Measurements from ENCODE around the gene SVOP. TPM values are rescaled to one million over a fixed set of nuclear protein-coding genes. Genes with fewer than 3 reads are reported as not detected.
"Not testable (repeated sequence)": the region's sequence is repeated elsewhere in the genome, so short reads cannot be mapped to it uniquely, and the experiment has no call there.

Gene SVOP, protein sequence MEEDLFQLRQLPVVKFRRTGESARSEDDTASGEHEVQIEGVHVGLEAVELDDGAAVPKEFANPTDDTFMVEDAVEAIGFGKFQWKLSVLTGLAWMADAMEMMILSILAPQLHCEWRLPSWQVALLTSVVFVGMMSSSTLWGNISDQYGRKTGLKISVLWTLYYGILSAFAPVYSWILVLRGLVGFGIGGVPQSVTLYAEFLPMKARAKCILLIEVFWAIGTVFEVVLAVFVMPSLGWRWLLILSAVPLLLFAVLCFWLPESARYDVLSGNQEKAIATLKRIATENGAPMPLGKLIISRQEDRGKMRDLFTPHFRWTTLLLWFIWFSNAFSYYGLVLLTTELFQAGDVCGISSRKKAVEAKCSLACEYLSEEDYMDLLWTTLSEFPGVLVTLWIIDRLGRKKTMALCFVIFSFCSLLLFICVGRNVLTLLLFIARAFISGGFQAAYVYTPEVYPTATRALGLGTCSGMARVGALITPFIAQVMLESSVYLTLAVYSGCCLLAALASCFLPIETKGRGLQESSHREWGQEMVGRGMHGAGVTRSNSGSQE
- total RNA-seq, result not detected
- not detected for polyA plus RNA-seq
- total RNA-seq, result 0 reads per million in 6 experiments

DNA sequence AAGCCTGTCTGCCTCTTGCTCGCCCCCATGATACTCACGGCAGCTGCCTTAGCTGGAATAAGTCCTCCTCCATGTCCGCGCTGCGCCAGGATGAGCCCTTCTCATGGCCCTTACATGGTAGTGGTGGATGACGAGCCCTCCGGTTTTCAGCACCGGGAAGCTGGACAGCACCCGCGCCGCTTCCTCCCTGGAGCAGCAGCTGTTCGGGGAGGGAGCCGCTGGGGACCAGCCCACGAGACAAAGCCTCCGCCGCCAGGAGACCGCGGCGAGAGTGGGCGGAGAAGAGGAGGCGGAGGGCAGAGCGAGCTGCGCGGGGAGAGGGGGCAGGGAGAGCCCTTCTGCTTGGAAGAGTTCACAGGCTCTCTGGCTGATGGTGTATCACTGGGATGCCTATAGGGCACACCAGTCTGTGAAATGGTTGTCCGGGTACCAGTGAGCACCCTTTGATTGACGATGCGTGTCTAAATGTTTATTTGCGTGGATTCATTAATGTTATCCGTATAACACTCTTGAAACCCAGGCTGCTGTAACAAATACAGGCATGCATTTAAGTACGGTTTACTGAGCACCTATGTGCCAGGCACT lies at the start of gene SVOP:
Gene SVOP (minus strand): TSS at position 273 of the 585 bp plus-strand sequence. CDS start 200 bp downstream, at position 73.
- peaks cover 0 to 4% (median 0%) of the 10 kb centered on the region in 9 donors for H3K9me3 Mint-ChIP-seq
- peaks cover 0 to 5% (median 2%) of the 10 kb centered on the region in 4 donors for H3K4me1 Mint-ChIP-seq
- POLR2A ChIA-PET, result no interaction called here
- peak in 1 of 2 donors; percentile 42 for ATAC-seq
- H3K27me3 Mint-ChIP-seq, result peaks cover 26 to 51% (median 44%) of the 10 kb centered on the region in 5 donors
- no peak within 1 kb of the TSS for H3K27ac Mint-ChIP-seq
- peaks cover 0 to 6% (median 2%) of the 10 kb centered on the region in 3 donors for H3K36me3 Mint-ChIP-seq
- H3K4me3 Mint-ChIP-seq, result peak within 1 kb of the TSS in 2 of 10 donors; percentile 28 to 51
- DNase-seq, result peak in 4 of 10 donors; percentile 0 to 20 (median 6)

GRCh38 chr12:109069307-109070271 lies 48.7 kb upstream of the SVOP start:
- ATAC-seq (no peak), DNase-seq (no peak)
- no peaks in the 10 kb centered on the region for H3K27me3 Mint-ChIP-seq
- POLR2A ChIA-PET, result interaction anchor here (0.6 kb wide), 1 partner anchor 87 kb away, joined by 4 read pairs; no protein-coding TSS in a partner anchor
- peaks cover 4 to 71% (median 39%) of the 10 kb centered on the region in 3 donors for H3K36me3 Mint-ChIP-seq
- peak overlapping the region in 2 of 10 donors; percentile 37 to 67 for H3K27ac Mint-ChIP-seq
- no peak overlapping the region for H3K4me3 Mint-ChIP-seq
- peaks cover 0 to 6% (median 0%) of the 10 kb centered on the region in 4 donors for H3K4me1 Mint-ChIP-seq
- H3K9me3 Mint-ChIP-seq, result peaks cover 0 to under 1% (median 0%) of the 10 kb centered on the region in 9 donors

DNA sequence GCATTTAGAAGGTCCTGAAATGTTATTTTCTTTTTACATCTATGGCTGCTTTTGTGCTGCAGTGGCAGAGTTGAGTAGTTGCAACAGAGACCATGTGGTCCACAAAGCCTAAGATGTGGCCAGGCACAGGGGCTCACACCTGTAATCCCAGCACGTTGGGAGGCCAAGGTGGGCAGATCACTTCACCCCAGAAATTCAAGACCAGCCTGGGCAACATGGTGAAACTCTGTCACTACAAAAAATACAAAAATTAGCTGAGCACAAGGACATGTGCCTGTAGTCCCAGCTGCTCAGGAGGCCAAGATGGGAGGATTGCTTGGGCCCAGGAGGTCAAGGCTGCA lies 45.0 kb upstream of the SVOP start:
- Mint-ChIP-seq H3K4me3 (no peak overlapping the region), H3K9me3 (no peaks in the 10 kb centered on the region), H3K36me3 (peaks cover 5 to 49% (median 22%) of the 10 kb centered on the region in 3 donors)

DNA sequence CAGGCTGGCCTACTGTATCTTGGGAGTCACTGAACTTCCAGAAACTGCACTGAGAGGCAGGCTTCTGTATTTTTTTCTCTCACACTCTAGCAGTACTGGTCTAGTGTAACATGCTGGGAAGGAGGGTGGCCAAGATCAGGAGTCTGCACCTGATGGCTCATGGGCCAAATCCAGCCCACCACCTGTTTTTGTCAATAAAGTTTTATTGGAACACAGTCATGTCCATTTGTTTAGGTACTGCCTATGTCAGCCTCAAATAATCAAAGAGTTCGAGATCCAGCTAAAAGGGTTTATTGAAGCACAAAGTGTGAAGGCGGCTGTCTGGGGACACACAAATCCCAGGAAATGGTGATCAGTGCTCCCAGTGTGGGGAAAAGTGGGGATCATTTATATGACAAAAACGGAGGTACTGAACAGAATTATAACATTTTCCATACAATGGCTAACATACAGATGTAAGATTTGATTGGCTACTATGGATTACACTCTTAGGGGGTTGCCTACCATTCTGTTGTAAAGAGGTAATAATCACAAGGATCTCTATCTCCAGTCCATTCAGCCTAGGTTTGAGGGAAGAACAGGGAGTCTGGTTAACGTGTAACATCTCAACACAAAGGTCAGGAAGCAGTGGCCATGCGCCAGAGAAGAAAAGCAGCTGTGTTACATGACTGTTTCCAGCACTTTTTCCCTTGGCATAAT lies 44.4 kb upstream of the SVOP start:
- Mint-ChIP-seq H3K27ac (peak overlapping the region in 1 of 10 donors; percentile 32), H3K4me1 (peaks cover 0 to 6% (median 0%) of the 10 kb centered on the region in 4 donors), H3K27me3 (no peaks in the 10 kb centered on the region), H3K9me3 (no peaks in the 10 kb centered on the region), H3K4me3 (no peak overlapping the region), H3K36me3 (peaks cover 5 to 47% (median 18%) of the 10 kb centered on the region in 3 donors)
- ATAC-seq, result no peak
- POLR2A ChIA-PET, result no interaction called here
- DNase-seq, result no peak

More for the DNA sequence above, 45.0 kb upstream of the SVOP start:
- H3K4me1 Mint-ChIP-seq, result peaks cover 0 to 6% (median 0%) of the 10 kb centered on the region in 4 donors
- DNase-seq, result no peak
- POLR2A ChIA-PET, result no interaction called here
- no peak overlapping the region for H3K27ac Mint-ChIP-seq
- no peaks in the 10 kb centered on the region for H3K27me3 Mint-ChIP-seq
- ATAC-seq, result no peak

DNA sequence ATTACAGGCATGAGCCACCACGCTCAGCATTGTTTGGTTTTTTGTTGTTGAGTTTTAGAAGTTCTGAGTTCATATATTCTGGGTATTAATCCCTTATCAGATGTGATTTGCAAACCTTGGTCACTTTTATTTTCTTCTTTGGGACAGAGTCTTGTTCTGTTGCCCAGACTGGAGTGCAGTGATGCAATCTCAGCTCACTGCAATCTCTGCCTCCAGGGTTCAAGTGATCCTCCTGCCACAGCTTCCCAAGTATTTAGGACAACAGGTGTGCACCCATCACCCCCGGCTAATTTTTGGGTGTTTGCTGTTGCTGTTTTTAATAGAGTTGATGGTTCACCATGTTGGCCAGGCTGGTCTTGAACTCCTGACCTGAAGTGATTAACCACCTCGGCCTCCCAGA lies 43.3 kb upstream of the SVOP start:
- POLR2A ChIA-PET, result no interaction called here
- ATAC-seq (no peak), DNase-seq (no peak)
- H3K4me1 Mint-ChIP-seq, result no peaks in the 10 kb centered on the region
- peaks cover 5 to 45% (median 18%) of the 10 kb centered on the region in 3 donors for H3K36me3 Mint-ChIP-seq
- no peaks in the 10 kb centered on the region for H3K9me3 Mint-ChIP-seq
- no peak overlapping the region for H3K4me3 Mint-ChIP-seq
- no peak overlapping the region for H3K27ac Mint-ChIP-seq
- H3K27me3 Mint-ChIP-seq, result no peaks in the 10 kb centered on the region

GRCh38 chr12:109058773-109059172 lies 37.9 kb upstream of the SVOP start:
- Mint-ChIP-seq H3K4me1 (peaks cover under 1 to 11% (median 7%) of the 10 kb centered on the region in 4 donors), H3K36me3 (peaks cover 5 to 51% (median 15%) of the 10 kb centered on the region in 3 donors), H3K4me3 (no peak overlapping the region), H3K9me3 (no peaks in the 10 kb centered on the region), H3K27ac (no peak overlapping the region), H3K27me3 (no peaks in the 10 kb centered on the region)
- POLR2A ChIA-PET, result no interaction called here
- ATAC-seq, result no peak
- DNase-seq, result no peak

GRCh38 chr12:109057376-109057775 lies 36.5 kb upstream of the SVOP start:
- ATAC-seq (no peak), DNase-seq (no peak)
- peaks cover 4 to 22% (median 11%) of the 10 kb centered on the region in 4 donors for H3K4me1 Mint-ChIP-seq
- no peak overlapping the region for H3K27ac Mint-ChIP-seq
- POLR2A ChIA-PET, result no interaction called here
- H3K4me3 Mint-ChIP-seq, result no peak overlapping the region
- H3K9me3 Mint-ChIP-seq, result no peaks in the 10 kb centered on the region
- H3K36me3 Mint-ChIP-seq, result peaks cover 0 to 41% (median 8%) of the 10 kb centered on the region in 3 donors
- no peaks in the 10 kb centered on the region for H3K27me3 Mint-ChIP-seq

GRCh38 chr12:109056891-109057290 lies 36.0 kb upstream of the SVOP start:
- DNase-seq (no peak), ATAC-seq (no peak)
- Mint-ChIP-seq H3K27ac (no peak overlapping the region), H3K27me3 (no peaks in the 10 kb centered on the region), H3K4me3 (no peak overlapping the region), H3K9me3 (no peaks in the 10 kb centered on the region), H3K4me1 (peaks cover 7 to 27% (median 15%) of the 10 kb centered on the region in 4 donors), H3K36me3 (peaks cover 0 to 41% (median 10%) of the 10 kb centered on the region in 3 donors)
- POLR2A ChIA-PET, result no interaction called here

GRCh38 chr12:109054520-109054919 lies 33.7 kb upstream of the SVOP start:
- Mint-ChIP-seq H3K4me3 (peak overlapping the region in 1 of 10 donors; percentile 93), H3K4me1 (peaks cover 7 to 28% (median 19%) of the 10 kb centered on the region in 4 donors), H3K36me3 (peaks cover 0 to 28% (median 11%) of the 10 kb centered on the region in 3 donors), H3K27ac (peak overlapping the region in 8 of 10 donors; percentile 93 to 99 (median 96)), H3K9me3 (no peaks in the 10 kb centered on the region), H3K27me3 (no peaks in the 10 kb centered on the region)
- POLR2A ChIA-PET, result interaction anchor here (0.6 to 0.9 kb wide), 3 partner anchors 197 to 1141 kb away, joined by 3 to 5 read pairs (median 4); partner anchors contain the start of gene SSH1
- ATAC-seq (no peak), DNase-seq (no peak)

GRCh38 chr12:109054124-109054513 lies 33.3 kb upstream of the SVOP start:
- H3K4me1 Mint-ChIP-seq, result peaks cover 7 to 28% (median 19%) of the 10 kb centered on the region in 4 donors
- peak overlapping the region; percentile 92 to 98 (median 96) for H3K4me3 Mint-ChIP-seq

More at GRCh38 chr12:109054124-109054513, 33.3 kb upstream of the SVOP start:
- Mint-ChIP-seq H3K36me3 (peaks cover 0 to 27% (median 11%) of the 10 kb centered on the region in 3 donors), H3K27ac (peak overlapping the region; percentile 93 to 99 (median 96))
- POLR2A ChIA-PET, result interaction anchor here (0.6 to 1.5 kb wide), 5 partner anchors 9 to 492 kb away, joined by 3 to 5 read pairs (median 3); partner anchors contain the start of genes ISCU and SSH1
- H3K27me3 Mint-ChIP-seq, H3K9me3 Mint-ChIP-seq, DNase-seq: not testable (repeated sequence)
- peak; percentile 5 to 19 for ATAC-seq

All from naive thymus-derived CD8-positive, alpha-beta T cell (primary cell).